ENCODE measurements around the gene GHRH.

GRCh38 chr20:37283530-37284195 is 22.0 kb upstream of the GHRH start:
- TF ChIP-seq CTCF (IDR thresholded peaks at IDR 0.05; ENCODE audit: low read depth, low read length) = no peak
- no peak for TF ChIP-seq POLR2A (IDR thresholded peaks at IDR 0.05; ENCODE audit: extremely low read depth, insufficient read length)
